Keratinocyte (primary cell): ENCODE measurements around the gene B3GNT2. TPM values are rescaled to one million over a fixed set of nuclear protein-coding genes. Genes with fewer than 3 reads are reported as not detected.

ENCODE experiments used
- DNase-seq: peaks from one replicate; pipeline ENCODE4 v3.0.0-alpha.2; 2011; ENCODE audit warnings: low read depth, missing footprints, low spot score
- FAIRE-seq: peaks from 2 replicates; lab custom pipeline; 2011; peaks lifted over from hg19 to GRCh38; lab: Jason Lieb, UNC
- H2AFZ ChIP-seq: 2 replicates; pipeline ENCODE4 v1.6.0; 2012; ENCODE audit warnings: low read length, control low read depth, inconsistent platforms; ENCODE audit not compliant: control insufficient read depth
- H3K27ac ChIP-seq: 2 replicates; pipeline ENCODE4 v1.5.1; 2011; ENCODE audit warnings: low read length; ENCODE audit not compliant: control insufficient read depth, insufficient read depth
- H3K27me3 ChIP-seq: 3 replicates; pipeline ENCODE4 v1.6.0; 2011; ENCODE audit warnings: low read length; ENCODE audit not compliant: control insufficient read depth, insufficient read depth; ENCODE audit errors: extremely low read depth
- H3K36me3 ChIP-seq, 2 experiments: 2 replicates in 1 of 2; 3 replicates in 1 of 2; pipeline ENCODE4 v1.5.1; 2011; ENCODE audit warnings: low read length in 2 of 2, mild to moderate bottlenecking in 1 of 2; ENCODE audit not compliant: control insufficient read depth in 2 of 2, insufficient read depth in 2 of 2; ENCODE audit errors: extremely low read depth in 1 of 2
- H3K4me1 ChIP-seq: 3 replicates; pipeline ENCODE4 v1.5.1; 2011; ENCODE audit warnings: low read length; ENCODE audit not compliant: control insufficient read depth, insufficient read depth; ENCODE audit errors: extremely low read depth
- H3K4me2 ChIP-seq: 3 replicates; pipeline ENCODE4 v1.6.0; 2011; ENCODE audit warnings: low read depth, low read length; ENCODE audit not compliant: control insufficient read depth, insufficient read depth; ENCODE audit errors: extremely low read depth
- H3K4me3 ChIP-seq, 3 experiments: fragments of 200-600 bp in 1 of 3; sonication (generic) in 1 of 3; 2 replicates in 2 of 3; 3 replicates in 1 of 3; pipeline ENCODE4 v1.5.1; 2011 to 2016; ENCODE audit warnings: low read length in 3 of 3, mild to moderate bottlenecking in 3 of 3, control low read depth in 2 of 3, inconsistent platforms in 1 of 3, low read depth in 1 of 3, mixed read lengths in 1 of 3, mixed run types in 1 of 3, moderate library complexity in 1 of 3; ENCODE audit not compliant: control insufficient read depth in 2 of 3, insufficient read depth in 2 of 3; ENCODE audit errors: extremely low read depth in 1 of 3
- H3K79me2 ChIP-seq: 2 replicates; pipeline ENCODE4 v1.6.0; 2012; ENCODE audit warnings: low read length; ENCODE audit not compliant: control insufficient read depth, insufficient read depth
- H3K9ac ChIP-seq: 3 replicates; pipeline ENCODE4 v1.6.0; 2011; ENCODE audit warnings: low read length; ENCODE audit not compliant: control insufficient read depth, insufficient read depth; ENCODE audit errors: extremely low read depth
- H3K9me1 ChIP-seq: 3 replicates; pipeline ENCODE4 v1.6.0; 2011; ENCODE audit warnings: low read length; ENCODE audit not compliant: control insufficient read depth, insufficient read depth; ENCODE audit errors: extremely low read depth
- H3K9me3 ChIP-seq: 2 replicates; pipeline ENCODE4 v1.5.1; 2012; ENCODE audit warnings: low read depth, low read length; ENCODE audit not compliant: control insufficient read depth
- H4K20me1 ChIP-seq: 3 replicates; pipeline ENCODE4 v1.6.0; 2011; ENCODE audit warnings: low read length; ENCODE audit not compliant: control insufficient read depth, insufficient read depth; ENCODE audit errors: extremely low read depth
- CTCF ChIP-seq, 3 experiments: IDR thresholded peaks in 1 of 3; conservative IDR thresholded peaks in 1 of 3; optimal IDR thresholded peaks in 1 of 3; 2 replicates in 2 of 3; 3 replicates in 1 of 3; pipeline versions ENCODE3 to v1.5.1; 2011; ENCODE audit warnings: low read length in 3 of 3, mild to moderate bottlenecking in 3 of 3, moderate library complexity in 2 of 3, control low read depth in 1 of 3, inconsistent platforms in 1 of 3; ENCODE audit not compliant: insufficient read depth in 2 of 3; ENCODE audit errors: extremely low read depth in 1 of 3
- EZH2 ChIP-seq: IDR thresholded peaks from one replicate; pipeline ENCODE4 v1.6.1; 2012; ENCODE audit warnings: inconsistent platforms, mild to moderate bottlenecking, low read length, moderate library complexity
- dilution Hi-C: fragments of 300-500 bp; cut with MboI; formaldehyde crosslinking; loops from one replicate; pipeline ENCODE4 v1.7.0; 2020; ENCODE audit warnings: low sequenced_read_pairs; ENCODE audit not compliant: extremely low pct_ligation_motif_present
- polyA plus RNA-seq, 5 experiments: library from polyadenylated mRNA; depleted of rRNA in 3 of 5; stranded (reverse) in 3 of 5; stranded (forward) in 1 of 5; unstranded in 1 of 5; fragments of >200 nt; gene quantifications; 1 replicate in 1 of 5; 2 replicates in 3 of 5; 3 replicates in 1 of 5; pipeline versions ENCODE4 v1.2.1 to v1.2.3, GENCODE V29; 2011 to 2012; ENCODE audit warnings: missing spikeins in 2 of 5, low read depth in 1 of 5, low replicate concordance in 1 of 5

Gene B3GNT2
- polyA plus RNA-seq, 1 donor (not counting 4 experiments of a cell fraction or from before 2014, with no cell fraction given), result 44.3 TPM

GRCh38 chr2:62216616-62217015, 20.7 kb downstream of the B3GNT2 start:
- dilution Hi-C loops, result no loop called here
- H3K4me3 ChIP-seq, result no peak overlapping the region
- H4K20me1 ChIP-seq, result peaks cover 11% of the 10 kb centered on the region
- H3K4me2 ChIP-seq, result no peak overlapping the region
- H3K36me3 ChIP-seq, result peaks cover 0 to 3% of the 10 kb centered on the region in 2 experiments
- H3K27ac ChIP-seq, result no peak overlapping the region
- H3K79me2 ChIP-seq, result peaks cover 95% of the 10 kb centered on the region
- no peak overlapping the region for H2AFZ ChIP-seq
- no peaks in the 10 kb centered on the region for H3K9me3 ChIP-seq
- FAIRE-seq (no peak), DNase-seq (no peak)
- H3K9ac ChIP-seq, result no peak overlapping the region
- peaks cover 6% of the 10 kb centered on the region for H3K4me1 ChIP-seq
- no peak for TF ChIP-seq CTCF (optimal IDR thresholded peaks at IDR 0.05 in 1 of 3, IDR thresholded peaks at IDR 0.05 in 1 of 3, conservative IDR thresholded peaks at IDR 0.05 in 1 of 3; ENCODE audit: extremely low read depth in 1 of 3, insufficient read depth in 2 of 3, low read length in 3 of 3)
- peaks cover 3% of the 10 kb centered on the region for H3K9me1 ChIP-seq
- H3K27me3 ChIP-seq, result no peaks in the 10 kb centered on the region

- dilution Hi-C loops, result no loop called here
- Histone ChIP-seq H2AFZ (no peak overlapping the region), H3K9me3 (no peaks in the 10 kb centered on the region), H3K36me3 (peaks cover 3 to 4% of the 10 kb centered on the region in 2 experiments), H3K9me1 (peaks cover 3% of the 10 kb centered on the region), H3K27me3 (no peaks in the 10 kb centered on the region), H3K27ac (no peak overlapping the region), H3K4me1 (peaks cover 6% of the 10 kb centered on the region), H3K79me2 (peaks cover 94% of the 10 kb centered on the region), H3K4me3 (no peak overlapping the region), H4K20me1 (peaks cover 8% of the 10 kb centered on the region), H3K4me2 (no peak overlapping the region), H3K9ac (no peak overlapping the region)
- no peak for FAIRE-seq
- no peak for DNase-seq
- TF ChIP-seq EZH2 (no peak), CTCF (optimal IDR thresholded peaks at IDR 0.05 in 1 of 3, IDR thresholded peaks at IDR 0.05 in 1 of 3, conservative IDR thresholded peaks at IDR 0.05 in 1 of 3; ENCODE audit: extremely low read depth in 1 of 3, insufficient read depth in 2 of 3, low read length in 3 of 3) (no peak)
Observed at GRCh38 chr2:62217421-62217820, 21.5 kb downstream of the B3GNT2 start.
